IPS-11a (cell line): ENCODE measurements around the gene APOBEC2.

Source experiments
- H3K4me3 ChIP-seq: one replicate; pipeline ENCODE4 v1.5.1; 2013; ENCODE audit warnings: low read depth, low read length, control low read depth

Gene APOBEC2

GRCh38 chr6:41037107-41037900, 15.7 kb upstream of the APOBEC2 start:
- H3K4me3 ChIP-seq = no peak overlapping the region

DNA sequence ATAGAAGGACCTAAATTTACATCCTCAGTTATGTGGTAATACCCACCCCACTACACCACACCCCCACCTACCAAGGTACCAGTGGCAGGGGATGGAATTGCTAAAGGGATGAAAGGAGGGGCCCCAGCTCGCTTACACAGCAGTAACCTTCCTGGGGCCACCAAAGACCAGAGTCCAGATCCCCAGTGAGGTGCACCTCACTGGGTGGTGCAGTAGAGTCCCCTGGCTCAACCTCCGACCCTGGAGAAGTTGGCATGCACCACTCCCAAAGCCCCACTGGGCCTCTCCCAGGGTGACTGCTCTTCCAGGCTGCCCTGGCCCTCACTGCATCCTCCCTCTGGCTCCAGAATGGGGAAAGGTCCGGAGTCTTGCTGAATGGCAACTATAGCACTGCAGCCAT, 14.8 kb upstream of the APOBEC2 start:
- H3K4me3 ChIP-seq = no peak overlapping the region

DNA sequence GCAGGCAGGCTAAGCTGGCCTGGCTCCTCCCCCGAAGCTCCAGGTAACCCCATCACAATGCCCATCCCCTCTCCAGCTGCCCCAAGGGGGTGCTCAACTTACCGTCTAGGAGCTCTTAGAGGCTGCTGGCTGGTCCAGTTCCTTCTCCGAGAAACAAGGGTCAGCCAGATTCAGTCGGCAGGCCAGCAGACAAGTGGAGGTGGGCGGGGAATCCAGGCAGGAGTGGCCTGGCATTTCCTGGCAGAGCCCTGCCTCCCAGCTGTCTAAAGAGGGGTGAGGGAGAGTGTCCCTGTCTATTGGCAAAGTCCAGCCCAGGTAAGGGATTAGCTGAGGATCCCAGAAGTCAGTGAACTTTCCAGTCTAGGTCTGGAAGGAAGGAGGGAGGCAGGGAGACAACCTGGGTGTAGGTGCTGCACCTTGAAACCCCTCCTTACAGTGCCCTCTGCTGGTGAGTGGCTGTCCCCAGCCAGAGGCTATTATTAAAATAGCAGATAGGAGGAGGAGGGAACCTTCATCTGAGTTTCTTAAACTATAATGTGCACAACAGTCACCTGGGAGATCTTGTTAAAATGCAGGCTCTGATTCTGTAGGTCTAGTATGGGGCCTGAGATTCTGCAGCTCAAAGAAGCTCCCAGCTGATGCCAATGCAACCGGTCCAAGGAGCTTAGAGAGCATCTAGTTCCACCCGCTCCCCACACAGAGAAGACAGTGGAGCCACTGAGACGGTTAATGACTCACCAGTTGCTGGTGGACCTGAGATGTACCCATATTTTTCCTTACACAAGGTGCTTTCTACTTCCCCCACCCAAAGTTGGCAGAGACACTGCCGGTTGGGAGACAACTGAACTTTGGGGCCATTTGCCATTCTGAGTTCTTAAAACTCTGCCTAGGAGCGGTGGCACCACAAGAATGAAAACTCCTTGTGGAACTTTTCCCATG, 13.7 kb upstream of the APOBEC2 start, which contains the start of gene UNC5CL:
Gene UNC5CL (minus strand): TSS at position 162 of the 939 bp plus-strand sequence. CDS start 4,147 bp downstream, outside the sequence.
- no peak within 1 kb of the TSS for H3K4me3 ChIP-seq

- no peak overlapping the region for H3K4me3 ChIP-seq
Measured at GRCh38 chr6:41040101-41040939, 12.7 kb upstream of the APOBEC2 start.

DNA sequence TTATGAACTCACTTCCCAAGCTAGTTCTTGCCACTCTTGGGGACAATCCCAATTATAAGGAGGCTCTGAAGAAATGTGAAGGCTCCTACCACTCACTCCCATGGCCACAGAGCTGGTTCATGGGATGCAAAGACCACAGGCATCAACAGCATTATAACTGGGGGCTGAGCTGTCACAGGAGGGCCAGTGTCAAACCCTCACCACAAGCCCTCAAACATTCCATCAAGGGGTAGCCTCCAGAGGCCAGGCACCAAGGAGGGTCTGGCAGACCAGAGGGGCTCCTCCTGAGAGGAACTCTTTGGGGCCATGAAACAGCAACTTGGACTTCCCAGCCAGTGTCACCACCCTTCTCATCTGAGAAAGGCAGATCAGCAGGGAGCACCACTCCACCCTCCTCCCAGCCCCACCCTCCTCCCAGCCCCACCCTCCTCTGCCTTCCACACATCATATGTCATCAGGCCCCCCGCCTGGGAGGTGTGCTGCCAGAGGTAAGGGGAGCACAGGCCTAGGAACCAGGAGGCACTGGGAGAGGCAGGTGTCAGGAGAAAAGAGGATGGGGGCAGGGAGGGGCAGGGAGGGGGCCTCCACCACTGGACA, 12.0 kb upstream of the APOBEC2 start:
- H3K4me3 ChIP-seq = no peak overlapping the region

GRCh38 chr6:41042226-41043055, 10.6 kb upstream of the APOBEC2 start, which contains the start of gene TSPO2:
TSS of gene TSPO2 (plus strand) at chr6:41042467. CDS start at chr6:41042986, 519 bp downstream.
- H3K4me3 ChIP-seq = no peak within 1 kb of the TSS

- H3K4me3 ChIP-seq = no peak overlapping the region
Measured at GRCh38 chr6:41043151-41043550, 9.9 kb upstream of the APOBEC2 start.

DNA sequence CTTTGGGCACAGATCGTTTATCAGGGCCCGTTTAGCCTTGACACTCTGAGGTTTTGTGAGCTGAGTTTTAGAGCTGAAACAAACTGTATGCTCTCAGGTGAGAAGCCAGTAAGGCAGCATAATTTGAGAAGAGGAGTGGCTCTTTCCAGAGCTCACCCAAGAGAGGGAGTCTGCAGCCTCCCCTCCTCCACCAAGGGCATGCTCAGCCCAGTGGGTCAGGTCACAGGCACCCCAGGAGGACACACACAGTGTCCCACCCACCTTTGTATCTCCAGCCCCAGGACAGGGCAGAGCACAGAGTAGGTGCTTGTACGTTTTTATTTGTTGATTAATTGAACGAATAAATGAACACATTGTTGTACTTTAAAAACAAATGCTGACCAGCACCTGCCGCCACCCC, 7.3 kb upstream of the APOBEC2 start:
- no peak overlapping the region for H3K4me3 ChIP-seq

- H3K4me3 ChIP-seq = no peak overlapping the region
Measured at GRCh38 chr6:41046084-41046483, 6.9 kb upstream of the APOBEC2 start.

- H3K4me3 ChIP-seq = no peak overlapping the region
Measured at GRCh38 chr6:41047306-41047705, 5.7 kb upstream of the APOBEC2 start.

DNA sequence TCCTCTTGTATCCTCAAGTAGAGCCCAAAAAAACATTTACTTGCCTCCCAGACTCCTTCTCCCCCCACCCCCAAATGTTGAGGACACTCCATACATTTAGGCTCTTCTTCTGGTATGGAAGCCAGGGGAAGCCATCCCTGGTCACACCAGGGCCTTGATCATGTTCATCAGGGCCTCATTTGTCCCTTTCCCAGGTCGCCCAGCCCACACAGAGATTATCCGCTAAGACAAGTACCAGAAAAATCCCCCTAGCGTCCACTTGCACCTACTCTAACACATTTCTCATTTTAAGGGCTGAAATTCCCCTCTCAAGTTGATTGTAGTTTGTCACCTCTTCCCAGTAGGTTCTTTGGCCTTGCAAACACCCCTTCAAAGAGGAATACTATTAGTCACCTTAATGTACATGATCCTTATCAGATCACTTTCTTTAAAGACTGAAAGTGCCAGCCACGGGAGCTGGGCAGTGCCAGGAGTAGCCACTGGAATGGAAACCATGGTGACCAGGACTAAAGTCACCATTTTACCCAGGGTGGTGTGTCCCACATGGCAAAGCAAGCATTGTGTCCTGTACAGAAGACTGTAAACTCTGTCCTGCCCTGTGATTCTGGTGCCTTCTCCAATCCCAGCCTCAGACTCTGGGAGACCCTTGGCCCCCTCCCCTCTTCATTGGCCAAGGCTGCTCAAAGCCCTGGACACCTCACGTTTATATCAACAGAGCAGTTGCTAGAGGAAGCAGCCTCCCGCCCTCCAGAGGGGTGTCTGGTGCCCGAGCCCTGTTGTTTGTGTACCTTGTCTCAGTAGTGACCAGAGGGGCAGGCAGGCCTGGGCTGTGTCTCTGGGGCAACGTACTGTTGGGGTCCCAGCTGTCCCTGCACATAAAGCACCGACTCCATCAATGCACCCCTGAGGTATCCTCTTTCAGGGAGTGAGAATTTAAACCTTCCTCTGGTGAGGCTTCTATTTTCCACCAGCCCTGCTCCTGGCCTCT, 5.0 kb upstream of the APOBEC2 start:
- H3K4me3 ChIP-seq = no peak overlapping the region

DNA sequence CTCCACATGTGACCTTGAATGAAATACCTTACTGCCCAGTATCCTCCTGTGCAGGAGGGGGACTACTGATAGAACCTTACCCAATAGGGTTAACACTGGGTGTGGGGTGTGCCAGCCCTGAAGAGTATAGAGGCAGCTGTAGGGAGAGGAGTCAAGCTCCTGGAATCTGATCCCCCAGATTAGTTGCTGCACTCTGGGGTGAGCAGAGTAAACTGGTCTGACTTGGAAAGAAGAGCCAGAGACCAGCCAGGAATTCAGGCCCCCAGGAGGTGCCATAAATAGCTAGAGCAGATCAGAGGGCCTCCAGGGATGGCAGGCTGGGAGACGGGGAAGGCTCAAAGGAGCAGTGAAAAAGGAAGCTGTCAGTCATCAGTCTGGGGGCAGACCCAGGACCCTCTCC, 3.5 kb upstream of the APOBEC2 start:
- H3K4me3 ChIP-seq = no peak overlapping the region

- H3K4me3 ChIP-seq = no peak overlapping the region
Measured at GRCh38 chr6:41049955-41050354, 3.0 kb upstream of the APOBEC2 start.

DNA sequence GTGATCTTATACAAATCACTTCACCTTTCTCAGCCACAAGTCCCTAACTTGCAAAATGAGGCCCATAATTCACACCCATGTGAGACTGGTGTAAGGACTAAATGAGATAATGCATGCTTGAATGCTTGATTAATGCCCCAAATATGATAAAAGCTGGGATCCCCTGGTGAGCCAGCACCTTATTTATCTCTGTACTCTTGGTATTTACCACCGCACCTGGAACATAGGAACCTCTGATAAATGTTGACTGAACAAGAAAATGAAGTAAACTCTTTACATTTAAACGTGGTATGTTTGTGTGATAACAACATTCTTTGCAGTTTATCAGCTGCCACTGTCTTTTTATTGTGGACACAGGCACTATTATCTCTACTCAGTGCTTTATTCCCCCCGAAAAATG, 2.5 kb upstream of the APOBEC2 start:
- H3K4me3 ChIP-seq = no peak overlapping the region

GRCh38 chr6:41051873-41052272, 1.1 kb upstream of the APOBEC2 start:
- no peak overlapping the region for H3K4me3 ChIP-seq

DNA sequence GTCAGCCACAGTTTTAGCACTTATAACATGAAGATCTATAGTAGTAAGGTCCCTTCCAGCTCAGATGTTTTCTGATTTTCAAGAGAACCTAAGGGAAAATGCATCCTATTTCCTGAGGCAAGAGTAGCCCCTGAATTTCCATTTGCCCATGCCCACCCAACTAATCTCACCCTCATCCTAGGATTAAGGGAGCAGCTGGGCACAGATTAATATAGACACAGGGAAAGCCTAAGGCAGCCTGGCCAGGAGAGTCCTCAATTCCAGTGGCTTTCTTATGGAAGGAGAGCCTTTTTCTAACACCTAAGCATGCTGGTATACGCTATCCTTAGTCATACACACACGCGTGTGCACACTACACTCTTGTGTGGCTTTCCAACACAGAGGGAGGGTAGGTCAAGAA, 1.5 kb downstream of the APOBEC2 start:
- no peak overlapping the region for H3K4me3 ChIP-seq

GRCh38 chr6:41055149-41055548, 2.1 kb downstream of the APOBEC2 start:
- H3K4me3 ChIP-seq = no peak overlapping the region

DNA sequence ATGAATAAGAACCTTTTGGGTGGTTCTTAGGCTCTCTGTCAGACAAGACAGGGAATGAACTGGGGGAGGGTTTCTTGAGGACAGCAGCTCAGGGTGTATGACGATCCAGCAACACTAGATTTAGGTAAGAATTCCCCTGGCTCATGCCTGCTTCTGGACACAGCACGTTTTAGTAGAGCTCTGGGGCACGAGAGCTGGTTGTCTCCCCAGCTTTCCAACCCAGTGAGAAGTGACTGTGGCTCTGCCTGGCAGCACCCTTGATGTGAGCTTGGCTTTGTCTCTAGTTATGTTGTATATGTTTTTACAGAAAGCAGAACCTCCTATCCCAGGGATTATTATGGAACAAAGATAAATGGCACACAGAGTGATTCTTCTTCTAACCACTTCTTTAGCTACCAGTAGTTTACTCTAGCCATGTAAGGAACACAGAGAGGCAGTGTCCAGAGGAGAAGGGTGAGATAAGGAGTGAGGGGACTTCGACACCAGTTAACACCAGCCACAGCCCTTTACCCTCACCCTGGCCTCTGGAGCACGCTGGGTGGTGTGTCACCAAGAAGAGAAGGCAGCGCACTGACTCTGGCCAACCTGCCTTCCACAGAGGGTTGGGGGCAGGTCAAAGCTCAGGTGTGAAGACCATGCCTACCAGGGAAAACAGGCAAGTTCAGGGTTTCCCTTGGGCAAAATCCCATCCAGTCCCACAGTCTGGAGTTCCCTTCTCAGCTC, 3.9 kb downstream of the APOBEC2 start:
- no peak overlapping the region for H3K4me3 ChIP-seq
